HCT116 (cell line): Measurements from ENCODE around the gene ZFAND6. TPM values are rescaled to one million over a fixed set of nuclear protein-coding genes. Genes with fewer than 3 reads are reported as not detected.

ENCODE experiments used
- ATAC-seq: fragments of 200-7000 bp; cut with Tn5 transposase; 2 replicates; pipeline ENCODE4 v1.9.1; 2020; ENCODE audit warnings: mild to moderate bottlenecking, moderate library complexity
- BruUV-seq: library from RNA; stranded (reverse); fragments of 400-500 nt; replicated peaks from 2 replicates; lab custom pipeline; 2021; lab: Mats Ljungman, UMichigan
- CTCF ChIA-PET: fragments of 300-600 bp; sonication (Branson Sonifier 250); formaldehyde crosslinking; loops from one replicate; lab custom pipeline; 2021; ENCODE audit warnings: antibody characterized with exemption; lab: Charles Lee
- POLR2A ChIA-PET: fragments of 300-600, 350-600 bp; sonication (Branson Sonifier 250); formaldehyde crosslinking; loops from one replicate; lab custom pipeline; 2021; ENCODE audit warnings: antibody characterized with exemption; lab: Charles Lee
- RAD21 ChIA-PET, 2 experiments: fragments of 300-600 bp; sonication (Branson Sonifier 250); formaldehyde crosslinking; loops; one replicate each; lab custom pipeline; 2023; ENCODE audit warnings: low total read pairs in 2 of 2; ENCODE audit not compliant: uncharacterized antibody in 2 of 2, unreplicated experiment in 2 of 2, low non-redundant PET in 1 of 2; lab: Charles Lee
- DNase-seq: peaks from one replicate; pipeline ENCODE4 v3.0.0-alpha.2; 2010; ENCODE audit warnings: low read depth, low spot score
- H2AFZ ChIP-seq: fragments of 200-600 bp; shearing (Covaris generic), sonication (generic); 2 replicates; pipeline ENCODE4 v1.6.1; 2017; ENCODE audit warnings: low read depth, mixed run types, mixed read lengths, antibody characterized with exemption, low read length; ENCODE audit not compliant: poor library complexity, severe bottlenecking
- H3K27ac ChIP-seq: 2 replicates; pipeline ENCODE4 v1.5.1; 2012; ENCODE audit warnings: low read depth, low read length
- H3K27me3 ChIP-seq: fragments of 200-600 bp; sonication (generic); 2 replicates; pipeline ENCODE4 v1.6.1; 2016; ENCODE audit warnings: mixed run types, low read length, mixed read lengths; ENCODE audit not compliant: insufficient read depth
- H3K36me3 ChIP-seq, 2 experiments: fragments of 200-500 bp in 1 of 2; fragments of 200-600 bp in 1 of 2; sonication (Bioruptor generic) in 1 of 2; sonication (generic) in 1 of 2; 2 replicates each; pipeline versions ENCODE4 v1.5.1 to v1.6.1; 2014 to 2016; ENCODE audit warnings: low read length in 2 of 2, inconsistent platforms in 1 of 2, mixed read lengths in 1 of 2, mixed run types in 1 of 2; ENCODE audit not compliant: insufficient read depth in 2 of 2, control insufficient read depth in 1 of 2
- H3K4me1 ChIP-seq, 2 experiments: fragments of 200-600 bp in 1 of 2; sonication (generic) in 1 of 2; 2 replicates each; pipeline versions ENCODE4 v1.5.1 to v1.6.1; 2012 to 2017; ENCODE audit warnings: low read length in 2 of 2, inconsistent platforms in 1 of 2, mild to moderate bottlenecking in 1 of 2, mixed read lengths in 1 of 2, mixed run types in 1 of 2, moderate library complexity in 1 of 2; ENCODE audit not compliant: insufficient read depth in 2 of 2, control insufficient read depth in 1 of 2
- H3K4me2 ChIP-seq: fragments of 200-600 bp; sonication (generic); 2 replicates; pipeline ENCODE4 v1.6.1; 2017; ENCODE audit warnings: mixed run types, low read length, mixed read lengths
- H3K4me3 ChIP-seq, 2 experiments: fragments of 200-600 bp in 1 of 2; sonication (generic) in 1 of 2; replicated peaks in 1 of 2; 2 replicates each; pipeline ENCODE4 v1.5.1; 2011 to 2016; ENCODE audit warnings: low read length in 2 of 2, control low read depth in 1 of 2, low read depth in 1 of 2, mild to moderate bottlenecking in 1 of 2, mixed read lengths in 1 of 2, mixed run types in 1 of 2
- H3K79me2 ChIP-seq: fragments of 200-600 bp; sonication (generic); 2 replicates; pipeline ENCODE4 v1.6.1; 2017; ENCODE audit warnings: mild to moderate bottlenecking, mixed run types, low read length, moderate library complexity, mixed read lengths; ENCODE audit not compliant: insufficient read depth
- H3K9ac ChIP-seq: fragments of 200-600 bp; sonication (generic); 2 replicates; pipeline ENCODE4 v1.6.1; 2016; ENCODE audit warnings: low read length, mixed read lengths
- H3K9me2 ChIP-seq: fragments of 200-600 bp; sonication (generic), shearing (Covaris generic); 2 replicates; pipeline ENCODE4 v1.6.1; 2017; ENCODE audit warnings: mixed run types, mild to moderate bottlenecking, moderate library complexity; ENCODE audit not compliant: insufficient read depth
- H3K9me3 ChIP-seq, 2 experiments: fragments of 200-500 bp in 1 of 2; fragments of 200-600 bp in 1 of 2; sonication (Bioruptor generic) in 1 of 2; sonication (generic) in 1 of 2; 2 replicates each; pipeline ENCODE4 v1.6.1; 2014 to 2017; ENCODE audit warnings: low read length in 2 of 2, mixed read lengths in 2 of 2, inconsistent platforms in 1 of 2, low read depth in 1 of 2, mild to moderate bottlenecking in 1 of 2, mixed run types in 1 of 2, moderate library complexity in 1 of 2; ENCODE audit not compliant: control insufficient read depth in 1 of 2, insufficient read depth in 1 of 2
- H4K20me1 ChIP-seq: fragments of 200-600 bp; sonication (generic), shearing (Covaris generic); 2 replicates; pipeline ENCODE4 v1.6.1; 2017; ENCODE audit warnings: mixed run types, mild to moderate bottlenecking, moderate library complexity; ENCODE audit not compliant: insufficient read depth
- ATF3 ChIP-seq: IDR thresholded peaks from 2 replicates; pipeline ENCODE4 v1.6.1; 2012
- CBX3 ChIP-seq: IDR thresholded peaks from 2 replicates; pipeline ENCODE4 v1.6.1; 2012; ENCODE audit warnings: low read depth
- CTCF ChIP-seq, 3 experiments: fragments of 200-600 bp in 1 of 3; sonication (generic) in 1 of 3; IDR thresholded peaks in 2 of 3; conservative IDR thresholded peaks in 1 of 3; 2 replicates each; pipeline ENCODE4 v1.5.1; 2012 to 2017; ENCODE audit warnings: low read depth in 2 of 3, low read length in 2 of 3, antibody characterized with exemption in 1 of 3, borderline replicate concordance in 1 of 3, control low read depth in 1 of 3, mild to moderate bottlenecking in 1 of 3, mixed read lengths in 1 of 3, mixed run types in 1 of 3, moderate library complexity in 1 of 3; ENCODE audit not compliant: insufficient read depth in 1 of 3
- EZH2phosphoT487 ChIP-seq: fragments of 200-600 bp; IDR thresholded peaks from 2 replicates; pipeline ENCODE4 v1.6.1; 2018; ENCODE audit warnings: antibody characterized with exemption, borderline replicate concordance
- JUND ChIP-seq: IDR thresholded peaks from 2 replicates; pipeline ENCODE4 v1.6.1; 2012
- MAX ChIP-seq: IDR thresholded peaks from 2 replicates; pipeline ENCODE4 v1.6.1; 2012
- POLR2A ChIP-seq: IDR thresholded peaks from 2 replicates; pipeline ENCODE4 v1.7.0; 2011; ENCODE audit warnings: borderline replicate concordance; ENCODE audit not compliant: insufficient read depth, insufficient read length; ENCODE audit errors: extremely low read depth
- REST ChIP-seq: IDR thresholded peaks from 2 replicates; pipeline ENCODE4 v1.6.1; 2012; ENCODE audit warnings: low read depth
- TCF7L2 ChIP-seq: IDR thresholded peaks from 2 replicates; pipeline ENCODE4 v1.7.0; 2011; ENCODE audit warnings: borderline replicate concordance, inconsistent platforms; ENCODE audit not compliant: insufficient read depth, insufficient read length; ENCODE audit errors: extremely low read depth
- intact Hi-C: fragments of 100-400 bp; cut with micrococcal nuclease; formaldehyde crosslinking; loops from 2 replicates; pipeline ENCODE4 v1.10.0; 2022
- total RNA-seq: library from RNA; stranded (reverse); gene quantifications from one replicate; pipeline ENCODE4 v1.2.1, GENCODE V29; 2021; ENCODE audit not compliant: unreplicated experiment

The ZFAND6 gene
- total RNA-seq, 1 experiment from 2014 or later: 51.3 TPM

- no peaks in the 10 kb centered on the region; the same call in 1 of the 2 replicates for H4K20me1 ChIP-seq
- no peak for TF ChIP-seq ATF3
- no peak for TF ChIP-seq JUND
- no peak for TF ChIP-seq CBX3
- TF ChIP-seq MAX: no peak
- TF ChIP-seq REST: no peak
- TF ChIP-seq EZH2phosphoT487: no peak
- TF ChIP-seq POLR2A: no peak
- TF ChIP-seq TCF7L2: no peak
- TF ChIP-seq CTCF (IDR thresholded peaks at IDR 0.05 in 2 of 3, conservative IDR thresholded peaks at IDR 0.05 in 1 of 3; ENCODE audit: borderline replicate concordance in 1 of 3, insufficient read depth in 1 of 3, low read depth in 2 of 3, low read length in 2 of 3): no peak
- TF ChIP-seq, all 23 proteins: peak for 0
- Histone ChIP-seq H3K36me3 (no peaks in the 10 kb centered on the region), H3K9ac (no peak overlapping the region), H3K9me2 (no peaks in the 10 kb centered on the region), H3K27me3 (no peaks in the 10 kb centered on the region), H3K79me2 (peaks cover 86% of the 10 kb centered on the region), H3K4me1 (peaks cover 4 to 23% of the 10 kb centered on the region in 2 experiments), H3K4me3 (no peak overlapping the region), H2AFZ (no peak overlapping the region), H3K9me3 (no peaks in the 10 kb centered on the region), H3K27ac (no peak overlapping the region), H3K4me2 (no peak overlapping the region)
- intact Hi-C loops: no loop called here
- ChIA-PET CTCF (interaction anchor here (0.8 kb wide), 1 partner anchor 414 kb away, joined by 3 read pairs; no protein-coding TSS in a partner anchor), RAD21 (no interaction called here), POLR2A (no interaction called here)
- DNase-seq: no peak
- ATAC-seq: no peak
- no TSS peak for BruUV-seq
Measured at GRCh38 chr15:80068578-80068977, 9.1 kb downstream of the ZFAND6 start.
